Measurements from ENCODE around the gene AOPEP.

DNA sequence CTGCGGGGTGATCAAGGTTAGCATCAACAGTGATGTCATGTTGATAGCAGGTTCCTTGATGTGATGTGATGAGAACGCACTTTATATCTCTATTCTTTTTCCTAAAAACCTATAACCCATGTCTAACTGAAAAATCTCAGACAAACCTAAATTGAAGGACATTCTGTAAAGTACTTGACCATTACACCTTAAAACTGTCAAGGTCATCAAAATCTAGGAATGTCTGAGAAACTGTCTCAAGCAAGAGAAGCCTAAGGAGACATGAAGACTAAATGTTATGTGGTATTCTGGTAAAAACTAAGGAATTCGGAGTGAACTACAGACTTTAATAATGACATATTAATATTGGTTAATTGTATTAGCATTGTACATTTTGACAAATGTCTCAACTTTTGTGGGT lies 170.0 kb downstream of the AOPEP start:
- TF ChIP-seq, protein P1, sequence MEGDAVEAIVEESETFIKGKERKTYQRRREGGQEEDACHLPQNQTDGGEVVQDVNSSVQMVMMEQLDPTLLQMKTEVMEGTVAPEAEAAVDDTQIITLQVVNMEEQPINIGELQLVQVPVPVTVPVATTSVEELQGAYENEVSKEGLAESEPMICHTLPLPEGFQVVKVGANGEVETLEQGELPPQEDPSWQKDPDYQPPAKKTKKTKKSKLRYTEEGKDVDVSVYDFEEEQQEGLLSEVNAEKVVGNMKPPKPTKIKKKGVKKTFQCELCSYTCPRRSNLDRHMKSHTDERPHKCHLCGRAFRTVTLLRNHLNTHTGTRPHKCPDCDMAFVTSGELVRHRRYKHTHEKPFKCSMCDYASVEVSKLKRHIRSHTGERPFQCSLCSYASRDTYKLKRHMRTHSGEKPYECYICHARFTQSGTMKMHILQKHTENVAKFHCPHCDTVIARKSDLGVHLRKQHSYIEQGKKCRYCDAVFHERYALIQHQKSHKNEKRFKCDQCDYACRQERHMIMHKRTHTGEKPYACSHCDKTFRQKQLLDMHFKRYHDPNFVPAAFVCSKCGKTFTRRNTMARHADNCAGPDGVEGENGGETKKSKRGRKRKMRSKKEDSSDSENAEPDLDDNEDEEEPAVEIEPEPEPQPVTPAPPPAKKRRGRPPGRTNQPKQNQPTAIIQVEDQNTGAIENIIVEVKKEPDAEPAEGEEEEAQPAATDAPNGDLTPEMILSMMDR (conservative IDR thresholded peaks at IDR 0.05; ENCODE audit: low read length): no peak
- TF ChIP-seq EZH2phosphoT487 (IDR thresholded peaks at IDR 0.05; ENCODE audit: borderline replicate concordance): no peak
